Type B pancreatic cell (in vitro differentiated cells): ENCODE data around the gene GNA15. TPM values are rescaled to one million over a fixed set of nuclear protein-coding genes. Genes with fewer than 3 reads are reported as not detected.

ENCODE experiments used
- DNase-seq: peaks from one replicate; pipeline ENCODE4 v3.0.0; 2021; ENCODE audit warnings: mixed read lengths; ENCODE audit not compliant: unreplicated experiment; ENCODE audit errors: extremely low spot score
- H3K27ac Mint-ChIP-seq: 2 replicates; pipeline ENCODE4 v1.8.0; 2021; ENCODE audit warnings: mild to moderate bottlenecking, mixed read lengths
- H3K27me3 Mint-ChIP-seq: 2 replicates; pipeline ENCODE4 v1.8.0; 2021; ENCODE audit warnings: mixed read lengths
- H3K36me3 Mint-ChIP-seq: 2 replicates; pipeline ENCODE4 v1.8.0; 2021; ENCODE audit warnings: mixed read lengths
- H3K4me1 Mint-ChIP-seq: one replicate; pipeline ENCODE4 v1.8.0; 2021; ENCODE audit warnings: mixed read lengths; ENCODE audit not compliant: unreplicated experiment
- H3K4me3 Mint-ChIP-seq: 2 replicates; pipeline ENCODE4 v1.8.0; 2021; ENCODE audit warnings: mild to moderate bottlenecking, mixed read lengths
- H3K9me3 Mint-ChIP-seq: 2 replicates; pipeline ENCODE4 v1.8.0; 2021; ENCODE audit warnings: mixed read lengths
- CTCF ChIP-seq: fragments of 200-600 bp; sonication (generic); conservative IDR thresholded peaks from 2 replicates; pipeline ENCODE4 v1.5.0; 2021; ENCODE audit warnings: antibody characterized with exemption, mild to moderate bottlenecking
- total RNA-seq: library from RNA; stranded (reverse); gene quantifications from 2 replicates; pipeline ENCODE4 v1.2.1, GENCODE V29; 2021; ENCODE audit warnings: low replicate concordance

Gene GNA15
- total RNA-seq, 1 donor from 2014 or later = 1.6 TPM

- no peak for TF ChIP-seq CTCF
- H3K4me3 Mint-ChIP-seq = no peak overlapping the region
- H3K36me3 Mint-ChIP-seq = no peaks in the 10 kb centered on the region
- no peaks in the 10 kb centered on the region for H3K9me3 Mint-ChIP-seq
- no peak overlapping the region for H3K27ac Mint-ChIP-seq
- no peak for DNase-seq
- H3K4me1 Mint-ChIP-seq = no peaks in the 10 kb centered on the region
- no peaks in the 10 kb centered on the region for H3K27me3 Mint-ChIP-seq
Observed at GRCh38 chr19:3117716-3118115, 18.1 kb upstream of the GNA15 start.

- Mint-ChIP-seq H3K27ac (no peak overlapping the region), H3K27me3 (no peaks in the 10 kb centered on the region), H3K4me3 (no peak overlapping the region), H3K36me3 (no peaks in the 10 kb centered on the region), H3K9me3 (no peaks in the 10 kb centered on the region), H3K4me1 (no peaks in the 10 kb centered on the region)
- no peak for TF ChIP-seq CTCF
- no peak for DNase-seq
Observed at GRCh38 chr19:3118232-3119070, 17.4 kb upstream of the GNA15 start.

DNA sequence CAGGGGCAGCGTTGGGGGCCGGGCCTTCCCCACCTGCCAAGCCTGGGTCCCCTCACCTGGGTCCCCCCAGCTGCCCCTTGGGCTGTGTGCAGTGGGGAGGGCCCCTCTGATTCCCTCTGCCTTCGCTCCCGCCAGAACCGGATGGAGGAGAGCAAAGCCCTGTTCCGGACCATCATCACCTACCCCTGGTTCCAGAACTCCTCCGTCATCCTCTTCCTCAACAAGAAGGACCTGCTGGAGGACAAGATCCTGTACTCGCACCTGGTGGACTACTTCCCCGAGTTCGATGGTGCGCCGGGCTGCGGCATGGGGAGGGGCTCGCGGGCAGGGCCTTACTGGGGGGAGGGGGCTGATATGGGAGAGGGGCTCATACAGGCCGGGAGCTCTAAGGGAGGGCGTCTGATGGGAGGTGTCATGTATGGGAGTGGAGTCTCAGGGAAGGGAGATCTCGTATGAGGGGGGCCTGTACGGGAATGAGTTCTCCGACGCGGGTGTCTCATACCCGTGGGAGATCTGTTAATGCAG lies 16.7 kb upstream of the GNA15 start:
- no peaks in the 10 kb centered on the region for H3K9me3 Mint-ChIP-seq
- no peak overlapping the region for H3K27ac Mint-ChIP-seq
- no peaks in the 10 kb centered on the region for H3K36me3 Mint-ChIP-seq
- no peak for TF ChIP-seq CTCF
- no peaks in the 10 kb centered on the region for H3K27me3 Mint-ChIP-seq
- no peak for DNase-seq
- no peak overlapping the region for H3K4me3 Mint-ChIP-seq
- no peaks in the 10 kb centered on the region for H3K4me1 Mint-ChIP-seq

DNA sequence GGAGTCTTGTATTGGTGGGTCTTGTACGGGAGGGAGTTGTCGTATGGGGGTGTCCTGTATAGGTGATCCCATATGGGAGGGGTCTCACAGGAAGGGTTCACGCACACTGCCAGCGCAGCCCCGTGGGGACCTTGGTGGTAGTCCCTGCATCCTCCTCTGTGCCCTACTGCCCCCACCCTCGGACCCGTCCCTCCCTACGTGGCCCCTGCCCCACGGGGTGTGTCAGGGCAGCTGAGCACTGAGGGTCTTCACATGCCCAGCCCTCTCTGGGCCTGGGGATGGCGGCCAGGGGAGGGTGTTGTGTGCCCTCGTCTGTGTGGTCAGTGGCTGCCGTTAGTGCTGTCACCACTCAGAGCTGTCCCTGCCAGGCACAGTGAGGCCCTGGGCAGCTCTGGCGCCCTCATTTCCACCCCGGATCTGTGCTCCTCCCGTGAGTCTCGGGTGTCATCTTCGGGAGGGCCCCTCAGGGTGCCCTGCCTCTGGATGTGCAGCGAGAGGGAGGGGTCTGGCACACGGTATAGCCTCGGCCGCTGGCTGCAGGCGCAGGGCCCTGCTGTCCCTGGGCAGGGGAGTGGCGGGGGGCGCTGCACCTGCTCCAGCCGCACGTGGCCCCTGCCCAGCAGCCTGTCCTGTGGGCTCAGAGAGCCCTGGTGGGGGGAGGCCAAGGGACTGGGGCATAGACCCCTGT lies 16.0 kb upstream of the GNA15 start:
- Mint-ChIP-seq H3K27me3 (no peaks in the 10 kb centered on the region), H3K36me3 (no peaks in the 10 kb centered on the region), H3K27ac (no peak overlapping the region), H3K4me3 (no peak overlapping the region), H3K4me1 (peaks cover 3% of the 10 kb centered on the region), H3K9me3 (no peaks in the 10 kb centered on the region)
- no peak for DNase-seq
- no peak for TF ChIP-seq CTCF

DNA sequence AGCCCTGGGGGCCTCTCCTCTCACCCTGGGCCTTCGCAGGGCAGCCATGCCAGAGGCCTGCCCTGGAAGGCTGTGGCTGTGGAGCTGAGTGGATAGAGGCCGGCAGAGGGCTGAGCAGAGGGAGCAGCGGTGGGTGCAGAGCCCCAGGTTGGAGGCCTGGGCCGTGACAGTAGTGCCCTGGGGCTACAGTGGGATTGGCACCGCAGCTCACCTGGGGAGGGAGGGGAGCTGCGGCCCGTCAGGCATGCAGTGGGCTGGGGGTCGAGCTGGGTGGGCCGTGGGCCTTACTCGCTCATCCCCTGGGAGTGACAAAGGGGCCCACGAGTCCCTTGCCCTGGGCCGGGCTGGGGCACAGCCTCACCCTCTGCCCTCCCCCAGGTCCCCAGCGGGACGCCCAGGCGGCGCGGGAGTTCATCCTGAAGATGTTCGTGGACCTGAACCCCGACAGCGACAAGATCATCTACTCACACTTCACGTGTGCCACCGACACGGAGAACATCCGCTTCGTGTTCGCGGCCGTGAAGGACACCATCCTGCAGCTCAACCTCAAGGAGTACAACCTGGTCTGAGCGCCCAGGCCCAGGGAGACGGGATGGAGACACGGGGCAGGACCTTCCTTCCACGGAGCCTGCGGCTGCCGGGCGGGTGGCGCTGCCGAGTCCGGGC lies 15.1 kb upstream of the GNA15 start:
- no peaks in the 10 kb centered on the region for H3K27me3 Mint-ChIP-seq
- H3K4me1 Mint-ChIP-seq = peaks cover 3% of the 10 kb centered on the region
- H3K36me3 Mint-ChIP-seq = no peaks in the 10 kb centered on the region

More for the DNA sequence above, 15.1 kb upstream of the GNA15 start:
- no peak overlapping the region for H3K4me3 Mint-ChIP-seq
- no peak for DNase-seq
- no peaks in the 10 kb centered on the region for H3K9me3 Mint-ChIP-seq
- H3K27ac Mint-ChIP-seq = no peak overlapping the region
- no peak for TF ChIP-seq CTCF
